Activated CD4-positive, alpha-beta T cell treated with anti-CD3 and anti-CD28 coated beads for 4 hours (primary cell): Measurements from ENCODE around the gene IPCEF1.

Experiments used
- DNase-seq, 2 donors: peaks; one replicate each; pipeline ENCODE4 v3.0.0-alpha.2; 2020

Gene IPCEF1

GRCh38 chr6:154289818-154290508, 66.6 kb downstream of the IPCEF1 start:
- no peak for DNase-seq

GRCh38 chr6:154285826-154286225, 70.8 kb downstream of the IPCEF1 start:
- DNase-seq: no peak

- no peak for DNase-seq
Observed at GRCh38 chr6:154284313-154284853, 72.2 kb downstream of the IPCEF1 start.

GRCh38 chr6:154280521-154280920, 76.1 kb downstream of the IPCEF1 start:
- DNase-seq: no peak

- DNase-seq: peak; percentile 24 to 57
Observed at GRCh38 chr6:154277629-154278017, 79.0 kb downstream of the IPCEF1 start.

GRCh38 chr6:154276810-154277628, 79.6 kb downstream of the IPCEF1 start:
- no peak for DNase-seq

GRCh38 chr6:154274168-154274567, 82.4 kb downstream of the IPCEF1 start:
- DNase-seq: no peak

- no peak for DNase-seq
Observed at GRCh38 chr6:154268486-154268885, 88.1 kb downstream of the IPCEF1 start.

- DNase-seq: no peak
Observed at GRCh38 chr6:154267508-154268106, 89.0 kb downstream of the IPCEF1 start.

- DNase-seq: no peak
Observed at GRCh38 chr6:154266560-154267099, 90.0 kb downstream of the IPCEF1 start.

- no peak for DNase-seq
Observed at GRCh38 chr6:154261688-154262397, 94.8 kb downstream of the IPCEF1 start.

GRCh38 chr6:154258064-154258757, 98.4 kb downstream of the IPCEF1 start:
- DNase-seq: no peak

- no peak for DNase-seq
Observed at GRCh38 chr6:154257067-154257466, 99.5 kb downstream of the IPCEF1 start.

GRCh38 chr6:154252678-154253077, 103.9 kb downstream of the IPCEF1 start:
- no peak for DNase-seq

GRCh38 chr6:154251116-154251515, 105.5 kb downstream of the IPCEF1 start:
- no peak for DNase-seq

GRCh38 chr6:154249499-154250298, 106.9 kb downstream of the IPCEF1 start:
- no peak for DNase-seq

- peak in 1 of 2 donors; percentile 43 for DNase-seq
Observed at GRCh38 chr6:154247119-154247861, 109.3 kb downstream of the IPCEF1 start.

GRCh38 chr6:154246723-154247118, 109.9 kb downstream of the IPCEF1 start:
- DNase-seq: no peak

GRCh38 chr6:154245506-154245905, 111.1 kb downstream of the IPCEF1 start:
- DNase-seq: no peak
